ENCODE data around the gene IFIT1.

DNA sequence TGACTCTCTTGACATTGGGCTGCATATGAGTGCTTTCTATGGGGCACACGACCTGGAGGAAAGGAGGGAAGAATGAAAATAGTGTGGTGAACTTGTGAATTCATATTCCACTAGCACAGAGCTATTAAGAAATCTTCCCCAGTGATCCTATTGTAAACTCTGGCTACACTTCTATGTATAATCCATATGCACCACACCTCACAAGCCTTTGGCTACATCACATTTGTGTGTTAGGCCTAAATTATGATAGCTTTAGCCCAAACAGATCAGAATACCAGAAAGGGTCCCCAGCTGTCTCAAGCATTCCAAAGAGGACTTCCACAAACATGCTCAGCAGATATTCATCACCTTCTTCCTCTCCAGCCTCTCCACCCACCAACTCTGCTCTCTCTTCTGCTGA is 24.3 kb upstream of the IFIT1 start:
- no peak for TF ChIP-seq CTCF (optimal IDR thresholded peaks at IDR 0.05 in 1 of 3, IDR thresholded peaks at IDR 0.05 in 1 of 3, conservative IDR thresholded peaks at IDR 0.05 in 1 of 3; ENCODE audit: extremely low read depth in 1 of 3, insufficient read depth in 2 of 3, low read length in 3 of 3)
- no peak for TF ChIP-seq EZH2 (IDR thresholded peaks at IDR 0.05; ENCODE audit: low read length)
